IMR-90 (cell line): Measurements from ENCODE around the gene PRMT7.

Experiments
- BHLHE40 ChIP-seq: fragments of 150-350 bp; IDR thresholded peaks from 2 replicates; pipeline ENCODE4 v1.6.1; 2016; ENCODE audit warnings: mild to moderate bottlenecking, low read depth, low read length
- CEBPB ChIP-seq: IDR thresholded peaks from 2 replicates; pipeline ENCODE4 v1.6.1; 2012; ENCODE audit warnings: low read depth, low read length, improper control_type of control experiment
- CHD1 ChIP-seq: IDR thresholded peaks from 2 replicates; pipeline ENCODE4 v1.6.1; 2012; ENCODE audit warnings: low read depth, low read length, improper control_type of control experiment
- FOS ChIP-seq: fragments of 150-350 bp; IDR thresholded peaks from 2 replicates; pipeline ENCODE4 v1.6.1; 2016; ENCODE audit warnings: low read depth, low read length
- MXI1 ChIP-seq: IDR thresholded peaks from 2 replicates; pipeline ENCODE4 v1.6.1; 2012; ENCODE audit warnings: low read depth, mild to moderate bottlenecking, low read length, moderate library complexity, borderline replicate concordance
- POLR2A ChIP-seq: IDR thresholded peaks from 2 replicates; pipeline ENCODE4 v1.6.1; 2012; ENCODE audit warnings: mild to moderate bottlenecking, low read depth, low read length
- SMC3 ChIP-seq: fragments of 150-350 bp; IDR thresholded peaks from 2 replicates; pipeline ENCODE4 v1.6.1; 2016; ENCODE audit warnings: low read depth, mild to moderate bottlenecking, antibody characterized with exemption, low read length, moderate library complexity
- TF ChIP-seq, protein P1 (sequence below): conservative IDR thresholded peaks from 2 replicates; pipeline ENCODE4 v1.5.1; 2012; ENCODE audit warnings: mild to moderate bottlenecking, low read depth, low read length, improper control_type of control experiment
- TF ChIP-seq, protein P2 (sequence below): fragments of 150-350 bp; IDR thresholded peaks from 2 replicates; pipeline ENCODE4 v1.6.1; 2016; ENCODE audit warnings: low read depth, mild to moderate bottlenecking, low read length, moderate library complexity, borderline replicate concordance

DNA sequence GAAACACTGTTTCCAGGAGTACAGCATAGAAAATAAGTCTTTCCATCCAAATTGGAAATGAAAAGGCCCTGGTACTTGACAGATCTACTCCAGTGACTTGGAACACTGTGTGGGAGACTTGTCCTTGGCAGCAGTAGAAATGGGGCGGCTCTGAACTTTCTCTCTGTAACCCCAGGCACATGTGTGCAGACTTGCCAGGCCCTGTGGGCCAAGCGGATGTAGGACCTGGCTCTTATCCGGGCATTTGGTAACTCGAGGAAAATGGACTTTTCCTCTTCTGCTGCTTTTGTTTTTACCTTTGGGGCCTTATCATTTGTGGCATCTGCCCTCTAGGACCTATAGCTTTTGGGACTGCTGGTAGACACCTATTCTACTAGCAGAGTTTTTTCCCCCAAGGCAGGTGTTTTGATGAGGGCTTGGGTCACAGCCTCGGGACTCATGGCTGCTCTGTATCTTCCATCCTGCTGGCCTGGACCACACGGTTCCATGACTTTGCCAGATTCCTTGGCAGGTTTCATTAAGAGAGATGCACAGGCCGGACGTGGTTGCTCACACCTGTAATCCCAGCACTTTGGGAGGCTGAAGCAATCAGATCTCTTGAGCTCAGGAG lies 94.0 kb downstream of the PRMT7 start:
- TF ChIP-seq, protein P1, sequence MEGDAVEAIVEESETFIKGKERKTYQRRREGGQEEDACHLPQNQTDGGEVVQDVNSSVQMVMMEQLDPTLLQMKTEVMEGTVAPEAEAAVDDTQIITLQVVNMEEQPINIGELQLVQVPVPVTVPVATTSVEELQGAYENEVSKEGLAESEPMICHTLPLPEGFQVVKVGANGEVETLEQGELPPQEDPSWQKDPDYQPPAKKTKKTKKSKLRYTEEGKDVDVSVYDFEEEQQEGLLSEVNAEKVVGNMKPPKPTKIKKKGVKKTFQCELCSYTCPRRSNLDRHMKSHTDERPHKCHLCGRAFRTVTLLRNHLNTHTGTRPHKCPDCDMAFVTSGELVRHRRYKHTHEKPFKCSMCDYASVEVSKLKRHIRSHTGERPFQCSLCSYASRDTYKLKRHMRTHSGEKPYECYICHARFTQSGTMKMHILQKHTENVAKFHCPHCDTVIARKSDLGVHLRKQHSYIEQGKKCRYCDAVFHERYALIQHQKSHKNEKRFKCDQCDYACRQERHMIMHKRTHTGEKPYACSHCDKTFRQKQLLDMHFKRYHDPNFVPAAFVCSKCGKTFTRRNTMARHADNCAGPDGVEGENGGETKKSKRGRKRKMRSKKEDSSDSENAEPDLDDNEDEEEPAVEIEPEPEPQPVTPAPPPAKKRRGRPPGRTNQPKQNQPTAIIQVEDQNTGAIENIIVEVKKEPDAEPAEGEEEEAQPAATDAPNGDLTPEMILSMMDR = no peak
- no peak for TF ChIP-seq CEBPB
- no peak for TF ChIP-seq SMC3
- no peak for TF ChIP-seq POLR2A
- TF ChIP-seq BHLHE40 = no peak
- no peak for TF ChIP-seq CHD1
- TF ChIP-seq, protein P2, sequence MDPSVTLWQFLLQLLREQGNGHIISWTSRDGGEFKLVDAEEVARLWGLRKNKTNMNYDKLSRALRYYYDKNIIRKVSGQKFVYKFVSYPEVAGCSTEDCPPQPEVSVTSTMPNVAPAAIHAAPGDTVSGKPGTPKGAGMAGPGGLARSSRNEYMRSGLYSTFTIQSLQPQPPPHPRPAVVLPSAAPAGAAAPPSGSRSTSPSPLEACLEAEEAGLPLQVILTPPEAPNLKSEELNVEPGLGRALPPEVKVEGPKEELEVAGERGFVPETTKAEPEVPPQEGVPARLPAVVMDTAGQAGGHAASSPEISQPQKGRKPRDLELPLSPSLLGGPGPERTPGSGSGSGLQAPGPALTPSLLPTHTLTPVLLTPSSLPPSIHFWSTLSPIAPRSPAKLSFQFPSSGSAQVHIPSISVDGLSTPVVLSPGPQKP = no peak
- TF ChIP-seq MXI1 = no peak
- no peak for TF ChIP-seq FOS
